B cell (primary cell): ENCODE measurements around the gene ANKDD1B. TPM values are rescaled to one million over a fixed set of nuclear protein-coding genes. Genes with fewer than 3 reads are reported as not detected.

Experiments
- ATAC-seq: fragments of 200-7000 bp; cut with Tn5 transposase; one replicate; pipeline ENCODE4 v1.10.0; 2021; ENCODE audit warnings: low read depth, mild to moderate bottlenecking, moderate number of reproducible peaks, moderate library complexity
- CTCF ChIA-PET: fragments of 350-600 bp; sonication (Branson Sonifier 250); formaldehyde crosslinking; loops from one replicate; lab custom pipeline; 2021; ENCODE audit warnings: antibody characterized with exemption, inconsistent platforms; lab: Charles Lee
- POLR2A ChIA-PET: fragments of 350-600 bp; sonication (Branson Sonifier 250); formaldehyde crosslinking; loops from one replicate; lab custom pipeline; 2021; ENCODE audit warnings: antibody characterized with exemption; lab: Charles Lee
- DNase-seq: peaks from one replicate; pipeline ENCODE4 v3.0.0; 2013
- H2AFZ ChIP-seq: 2 replicates; pipeline ENCODE4 v1.6.1; 2012; ENCODE audit warnings: mild to moderate bottlenecking, low read depth, low read length; ENCODE audit not compliant: insufficient read depth, poor library complexity, severe bottlenecking
- H3K27ac ChIP-seq, 2 donors: 1 replicate in 1 of 2; 2 replicates in 1 of 2; pipeline ENCODE4 v1.5.1; 2012 to 2013; ENCODE audit warnings: low read length in 2 of 2, mild to moderate bottlenecking in 2 of 2, moderate library complexity in 1 of 2
- H3K27me3 ChIP-seq, 4 experiments: fragments of 200-600 bp in 1 of 4; sonication (generic) in 1 of 4; replicated peaks in 1 of 4; 1 replicate in 2 of 4; 2 replicates in 2 of 4; pipeline versions ENCODE4 v1.6.1 to v1.7.0; 2013 to 2016; ENCODE audit warnings: low read length in 3 of 4, mild to moderate bottlenecking in 2 of 4, mixed read lengths in 1 of 4, moderate library complexity in 1 of 4; ENCODE audit not compliant: insufficient read depth in 4 of 4, control insufficient read depth in 3 of 4; ENCODE audit errors: control extremely low read depth in 1 of 4
- H3K36me3 ChIP-seq, 2 experiments: replicated peaks in 1 of 2; 1 replicate in 1 of 2; 2 replicates in 1 of 2; pipeline versions ENCODE4 v1.6.1 to v1.7.1; 2013; ENCODE audit warnings: low read length in 1 of 2; ENCODE audit not compliant: insufficient read depth in 2 of 2, control insufficient read depth in 1 of 2; ENCODE audit errors: control extremely low read depth in 1 of 2, extremely low read depth in 1 of 2
- H3K4me1 ChIP-seq, 2 donors: fragments of 200-600 bp in 1 of 2; sonication (generic) in 1 of 2; 1 replicate in 1 of 2; 2 replicates in 1 of 2; pipeline versions ENCODE4 v1.5.1 to v1.6.1; 2013 to 2017; ENCODE audit warnings: low read length in 2 of 2; ENCODE audit not compliant: control insufficient read depth in 2 of 2, insufficient read depth in 2 of 2
- H3K4me2 ChIP-seq: replicated peaks from 2 replicates; pipeline ENCODE3; 2012; ENCODE audit warnings: mild to moderate bottlenecking, low read depth, low read length; ENCODE audit not compliant: poor library complexity, severe bottlenecking
- H3K4me3 ChIP-seq, 5 experiments: fragments of 200-600 bp in 1 of 5; sonication (generic) in 1 of 5; 1 replicate in 3 of 5; 2 replicates in 2 of 5; pipeline versions ENCODE4 v1.5.1 to v1.7.0; 2011 to 2016; ENCODE audit warnings: low read length in 4 of 5, mild to moderate bottlenecking in 4 of 5, low read depth in 2 of 5, control low read depth in 1 of 5, moderate library complexity in 1 of 5; ENCODE audit not compliant: insufficient read depth in 1 of 5; ENCODE audit errors: control extremely low read depth in 1 of 5, extremely low read depth in 1 of 5
- H3K79me2 ChIP-seq: fragments of 200-600 bp; sonication (generic); one replicate; pipeline ENCODE4 v1.6.0; 2016; ENCODE audit warnings: low read length; ENCODE audit not compliant: control insufficient read depth, insufficient read depth
- H3K9ac ChIP-seq: fragments of 200-600 bp; sonication (generic); 2 replicates; pipeline ENCODE4 v1.6.1; 2017; ENCODE audit warnings: mild to moderate bottlenecking, low read length, moderate library complexity
- H3K9me3 ChIP-seq, 3 donors: one replicate each; pipeline versions ENCODE4 v1.6.1 to v1.7.1; 2013; ENCODE audit warnings: low read length in 2 of 3; ENCODE audit not compliant: control insufficient read depth in 2 of 3, insufficient read depth in 1 of 3; ENCODE audit errors: control extremely low read depth in 1 of 3
- H4K20me1 ChIP-seq: 2 replicates; pipeline ENCODE4 v1.6.0; 2012; ENCODE audit warnings: mild to moderate bottlenecking, low read length; ENCODE audit not compliant: insufficient read depth, control insufficient read depth, poor library complexity, severe bottlenecking
- H3K27ac Mint-ChIP-seq: one replicate; pipeline ENCODE4 v1.8.0; 2021; ENCODE audit warnings: mixed read lengths
- H3K27me3 Mint-ChIP-seq: one replicate; pipeline ENCODE4 v1.8.0; 2021; ENCODE audit warnings: mixed read lengths
- H3K4me1 Mint-ChIP-seq: one replicate; pipeline ENCODE4 v1.8.0; 2021; ENCODE audit warnings: mixed read lengths
- H3K4me3 Mint-ChIP-seq: one replicate; pipeline ENCODE4 v1.8.0; 2021; ENCODE audit warnings: mixed read lengths
- H3K9me3 Mint-ChIP-seq: one replicate; pipeline ENCODE4 v1.8.0; 2022; ENCODE audit warnings: mixed read lengths; ENCODE audit not compliant: insufficient read depth
- CTCF ChIP-seq: fragments of 200-600 bp; IDR thresholded peaks from one replicate; pipeline ENCODE4 v1.8.0; 2022; ENCODE audit warnings: antibody characterized with exemption, mild to moderate bottlenecking
- EZH2 ChIP-seq: IDR thresholded peaks from 2 replicates; pipeline ENCODE4 v1.6.1; 2012; ENCODE audit warnings: borderline replicate concordance, low read depth, mild to moderate bottlenecking, moderate library complexity, low read length; ENCODE audit not compliant: insufficient read depth, poor library complexity, severe bottlenecking
- WGBS: methylation state at CpG from one replicate; pipeline ENCODE4 v1.1.5; 2013; ENCODE audit warnings: missing lambda C conversion rate; ENCODE audit not compliant: insufficient coverage; 5-methylcytosine and 5-hydroxymethylcytosine counted together
- intact Hi-C: fragments of 100-400 bp; cut with micrococcal nuclease; formaldehyde crosslinking; loops from one replicate; pipeline ENCODE4 v1.10.0; 2022
- polyA plus RNA-seq: library from polyadenylated mRNA; depleted of rRNA; stranded (reverse); fragments of >200 nt; gene quantifications from 2 replicates; pipeline ENCODE4 v1.2.3, GENCODE V29; 2012
- total RNA-seq, 2 donors: library from RNA; stranded (reverse); fragments of 120-200 nt in 1 of 2; gene quantifications; 1 replicate in 1 of 2; 2 replicates in 1 of 2; pipeline versions ENCODE4 v1.2.3 to v1.2.4, GENCODE V29; 2013 to 2022

Gene ANKDD1B
- total and polyA plus RNA-seq, 2 donors (not counting 1 experiment from before 2014, with no cell fraction given): 0.30 to 1.1 TPM

- Histone ChIP-seq H2AFZ (no peak overlapping the region), H3K9ac (no peak overlapping the region), H4K20me1 (no peaks in the 10 kb centered on the region), H3K4me3 (no peak overlapping the region), H3K27ac (no peak overlapping the region), H3K36me3 (no peaks in the 10 kb centered on the region), H3K79me2 (no peaks in the 10 kb centered on the region), H3K27me3 (no peaks in the 10 kb centered on the region), H3K4me1 (no peaks in the 10 kb centered on the region), H3K9me3 (no peaks in the 10 kb centered on the region), H3K4me2 (no peak overlapping the region)
- ChIA-PET POLR2A (no interaction called here), CTCF (no interaction called here)
- H3K27me3 Mint-ChIP-seq: no peaks in the 10 kb centered on the region
- no peaks in the 10 kb centered on the region for H3K9me3 Mint-ChIP-seq
- no peak overlapping the region for H3K27ac Mint-ChIP-seq
- TF ChIP-seq EZH2: no peak
- no peak for TF ChIP-seq CTCF
- no peaks in the 10 kb centered on the region for H3K4me1 Mint-ChIP-seq
- ATAC-seq (no peak), DNase-seq (no peak)
- intact Hi-C loops: no loop called here
- WGBS: no CpG with 5 or more reads among the region's 1 CpG
- H3K4me3 Mint-ChIP-seq: no peak overlapping the region
Observed at GRCh38 chr5:75627801-75628200, 16.5 kb downstream of the ANKDD1B start.

GRCh38 chr5:75630875-75631274, 19.6 kb downstream of the ANKDD1B start:
- Histone ChIP-seq H2AFZ (no peak overlapping the region), H4K20me1 (no peaks in the 10 kb centered on the region), H3K4me2 (no peak overlapping the region), H3K4me1 (no peaks in the 10 kb centered on the region), H3K36me3 (no peaks in the 10 kb centered on the region), H3K4me3 (no peak overlapping the region), H3K79me2 (no peaks in the 10 kb centered on the region), H3K9ac (no peak overlapping the region), H3K9me3 (no peaks in the 10 kb centered on the region), H3K27ac (no peak overlapping the region), H3K27me3 (no peaks in the 10 kb centered on the region)
- no peaks in the 10 kb centered on the region for H3K4me1 Mint-ChIP-seq
- CTCF ChIA-PET: no interaction called here
- intact Hi-C loops: no loop called here
- POLR2A ChIA-PET: no interaction called here
- H3K27ac Mint-ChIP-seq: no peak overlapping the region
- no peaks in the 10 kb centered on the region for H3K27me3 Mint-ChIP-seq
- no peak for TF ChIP-seq CTCF
- no peaks in the 10 kb centered on the region for H3K9me3 Mint-ChIP-seq
- DNase-seq: no peak
- ATAC-seq: no peak
- 100% methylated on average over 1 of the region's 2 CpGs for WGBS
- no peak overlapping the region for H3K4me3 Mint-ChIP-seq
